ENCODE data around the gene LRFN4.

The LRFN4 gene

GRCh38 chr11:66888282-66888681, 31.4 kb downstream of the LRFN4 start:
- Histone ChIP-seq H3K4me3 (ENCODE audit: low read length) (no peak overlapping the region), H3K4me2 (ENCODE audit: low read length) (no peak overlapping the region), H3K4me1 (ENCODE audit: control insufficient read depth, insufficient read depth, low read length) (peaks cover 47% of the 10 kb centered on the region), H3K36me3 (ENCODE audit: insufficient read depth, low read length) (no peaks in the 10 kb centered on the region), H3K27me3 (ENCODE audit: control insufficient read depth, insufficient read depth, low read length) (no peaks in the 10 kb centered on the region), H3K9ac (ENCODE audit: low read depth, low read length) (no peak overlapping the region), H3K9me3 (replicated peaks; ENCODE audit: low read length) (no peaks in the 10 kb centered on the region)

GRCh38 chr11:66889960-66890359, 33.1 kb downstream of the LRFN4 start:
- Histone ChIP-seq H3K27me3 (ENCODE audit: control insufficient read depth, insufficient read depth, low read length) (no peaks in the 10 kb centered on the region), H3K36me3 (ENCODE audit: insufficient read depth, low read length) (no peaks in the 10 kb centered on the region), H3K9ac (ENCODE audit: low read depth, low read length) (no peak overlapping the region), H3K4me2 (ENCODE audit: low read length) (no peak overlapping the region), H3K9me3 (replicated peaks; ENCODE audit: low read length) (no peaks in the 10 kb centered on the region), H3K4me1 (ENCODE audit: control insufficient read depth, insufficient read depth, low read length) (peaks cover 43% of the 10 kb centered on the region), H3K4me3 (ENCODE audit: low read length) (no peak overlapping the region)

- H3K36me3 ChIP-seq (ENCODE audit: insufficient read depth, low read length) = no peaks in the 10 kb centered on the region
- peak overlapping the region; percentile 30 for H3K4me2 ChIP-seq (ENCODE audit: low read length)
- no peak overlapping the region for H3K4me3 ChIP-seq (ENCODE audit: low read length)
- H3K9ac ChIP-seq (ENCODE audit: low read depth, low read length) = no peak overlapping the region
- peaks cover 27% of the 10 kb centered on the region for H3K4me1 ChIP-seq (ENCODE audit: control insufficient read depth, insufficient read depth, low read length)
- peaks cover 2% of the 10 kb centered on the region for H3K27me3 ChIP-seq (ENCODE audit: control insufficient read depth, insufficient read depth, low read length)
- no peaks in the 10 kb centered on the region for H3K9me3 ChIP-seq (replicated peaks; ENCODE audit: low read length)
Observed at GRCh38 chr11:66891851-66892660, 35.2 kb downstream of the LRFN4 start.

GRCh38 chr11:66892911-66893310, 36.0 kb downstream of the LRFN4 start:
- Histone ChIP-seq H3K9ac (ENCODE audit: low read depth, low read length) (no peak overlapping the region), H3K4me1 (ENCODE audit: control insufficient read depth, insufficient read depth, low read length) (peaks cover 19% of the 10 kb centered on the region), H3K4me2 (ENCODE audit: low read length) (no peak overlapping the region), H3K9me3 (replicated peaks; ENCODE audit: low read length) (no peaks in the 10 kb centered on the region), H3K36me3 (ENCODE audit: insufficient read depth, low read length) (no peaks in the 10 kb centered on the region), H3K27me3 (ENCODE audit: control insufficient read depth, insufficient read depth, low read length) (peaks cover 2% of the 10 kb centered on the region), H3K4me3 (ENCODE audit: low read length) (no peak overlapping the region)

GRCh38 chr11:66894141-66894540, 37.3 kb downstream of the LRFN4 start:
- Histone ChIP-seq H3K4me3 (ENCODE audit: low read length) (no peak overlapping the region), H3K27me3 (ENCODE audit: control insufficient read depth, insufficient read depth, low read length) (peaks cover 2% of the 10 kb centered on the region), H3K36me3 (ENCODE audit: insufficient read depth, low read length) (no peaks in the 10 kb centered on the region), H3K4me2 (ENCODE audit: low read length) (no peak overlapping the region), H3K9ac (ENCODE audit: low read depth, low read length) (no peak overlapping the region), H3K9me3 (replicated peaks; ENCODE audit: low read length) (no peaks in the 10 kb centered on the region), H3K4me1 (ENCODE audit: control insufficient read depth, insufficient read depth, low read length) (peaks cover 19% of the 10 kb centered on the region)

GRCh38 chr11:66901964-66902390, 45.1 kb downstream of the LRFN4 start:
- Histone ChIP-seq H3K36me3 (ENCODE audit: insufficient read depth, low read length) (no peaks in the 10 kb centered on the region), H3K4me1 (ENCODE audit: control insufficient read depth, insufficient read depth, low read length) (peaks cover 26% of the 10 kb centered on the region), H3K27me3 (ENCODE audit: control insufficient read depth, insufficient read depth, low read length) (no peaks in the 10 kb centered on the region)

GRCh38 chr11:66902486-66903177, 45.8 kb downstream of the LRFN4 start:
- H3K36me3 ChIP-seq (ENCODE audit: insufficient read depth, low read length) = no peaks in the 10 kb centered on the region
- no peak overlapping the region for H3K9ac ChIP-seq (ENCODE audit: low read depth, low read length)
- H3K4me2 ChIP-seq (ENCODE audit: low read length) = no peak overlapping the region
- no peaks in the 10 kb centered on the region for H3K9me3 ChIP-seq (replicated peaks; ENCODE audit: low read length)
- no peaks in the 10 kb centered on the region for H3K27me3 ChIP-seq (ENCODE audit: control insufficient read depth, insufficient read depth, low read length)
- H3K4me1 ChIP-seq (ENCODE audit: control insufficient read depth, insufficient read depth, low read length) = peaks cover 29% of the 10 kb centered on the region
- no peak overlapping the region for H3K4me3 ChIP-seq (ENCODE audit: low read length)

More at GRCh38 chr11:66901964-66902390, 45.1 kb downstream of the LRFN4 start:
- H3K9me3 ChIP-seq (replicated peaks; ENCODE audit: low read length) = no peaks in the 10 kb centered on the region
- H3K4me3 ChIP-seq (ENCODE audit: low read length) = no peak overlapping the region
- H3K4me2 ChIP-seq (ENCODE audit: low read length) = no peak overlapping the region
- H3K9ac ChIP-seq (ENCODE audit: low read depth, low read length) = no peak overlapping the region

- no peak overlapping the region for H3K4me2 ChIP-seq (ENCODE audit: low read length)
- no peaks in the 10 kb centered on the region for H3K9me3 ChIP-seq (replicated peaks; ENCODE audit: low read length)
- no peaks in the 10 kb centered on the region for H3K36me3 ChIP-seq (ENCODE audit: insufficient read depth, low read length)
- H3K9ac ChIP-seq (ENCODE audit: low read depth, low read length) = no peak overlapping the region
- H3K27me3 ChIP-seq (ENCODE audit: control insufficient read depth, insufficient read depth, low read length) = no peaks in the 10 kb centered on the region
- peaks cover 35% of the 10 kb centered on the region for H3K4me1 ChIP-seq (ENCODE audit: control insufficient read depth, insufficient read depth, low read length)
- H3K4me3 ChIP-seq (ENCODE audit: low read length) = no peak overlapping the region
Observed at GRCh38 chr11:66904055-66904454, 47.2 kb downstream of the LRFN4 start.

- H3K4me1 ChIP-seq (ENCODE audit: control insufficient read depth, insufficient read depth, low read length) = peaks cover 35% of the 10 kb centered on the region
- H3K4me2 ChIP-seq (ENCODE audit: low read length) = no peak overlapping the region
- H3K27me3 ChIP-seq (ENCODE audit: control insufficient read depth, insufficient read depth, low read length) = no peaks in the 10 kb centered on the region
- no peaks in the 10 kb centered on the region for H3K36me3 ChIP-seq (ENCODE audit: insufficient read depth, low read length)
- H3K4me3 ChIP-seq (ENCODE audit: low read length) = no peak overlapping the region
- H3K9me3 ChIP-seq (replicated peaks; ENCODE audit: low read length) = no peaks in the 10 kb centered on the region
- H3K9ac ChIP-seq (ENCODE audit: low read depth, low read length) = no peak overlapping the region
Observed at GRCh38 chr11:66904561-66904960, 47.7 kb downstream of the LRFN4 start.

GRCh38 chr11:66904981-66905521, 48.2 kb downstream of the LRFN4 start:
- H3K4me2 ChIP-seq (ENCODE audit: low read length) = no peak overlapping the region
- H3K27me3 ChIP-seq (ENCODE audit: control insufficient read depth, insufficient read depth, low read length) = no peaks in the 10 kb centered on the region
- H3K4me3 ChIP-seq (ENCODE audit: low read length) = no peak overlapping the region
- H3K9me3 ChIP-seq (replicated peaks; ENCODE audit: low read length) = no peaks in the 10 kb centered on the region
- peaks cover 35% of the 10 kb centered on the region for H3K4me1 ChIP-seq (ENCODE audit: control insufficient read depth, insufficient read depth, low read length)
- H3K36me3 ChIP-seq (ENCODE audit: insufficient read depth, low read length) = no peaks in the 10 kb centered on the region
- no peak overlapping the region for H3K9ac ChIP-seq (ENCODE audit: low read depth, low read length)

GRCh38 chr11:66905631-66906030, 48.8 kb downstream of the LRFN4 start:
- Histone ChIP-seq H3K4me1 (ENCODE audit: control insufficient read depth, insufficient read depth, low read length) (peaks cover 35% of the 10 kb centered on the region), H3K9me3 (replicated peaks; ENCODE audit: low read length) (no peaks in the 10 kb centered on the region), H3K9ac (ENCODE audit: low read depth, low read length) (no peak overlapping the region), H3K27me3 (ENCODE audit: control insufficient read depth, insufficient read depth, low read length) (no peaks in the 10 kb centered on the region), H3K36me3 (ENCODE audit: insufficient read depth, low read length) (no peaks in the 10 kb centered on the region), H3K4me2 (ENCODE audit: low read length) (no peak overlapping the region), H3K4me3 (ENCODE audit: low read length) (no peak overlapping the region)

Data from skeletal muscle satellite cell (primary cell).